C4-2B (cell line): ENCODE results near the gene ARMC9.
"Not testable (repeated sequence)": the region's sequence is repeated elsewhere in the genome, so short reads cannot be mapped to it uniquely, and the experiment has no call there.

ENCODE experiments used
- H3K27ac ChIP-seq: fragments of 450-650 bp; 2 replicates; pipeline ENCODE4 v1.5.1; 2017
- CTCF ChIP-seq: fragments of 450-650 bp; conservative IDR thresholded peaks from 2 replicates; pipeline ENCODE4 v1.5.1; 2017; ENCODE audit warnings: mild to moderate bottlenecking
- ZFX ChIP-seq: fragments of 450-650 bp; IDR thresholded peaks from 2 replicates; pipeline ENCODE4 v1.6.1; 2017

Gene ARMC9

DNA sequence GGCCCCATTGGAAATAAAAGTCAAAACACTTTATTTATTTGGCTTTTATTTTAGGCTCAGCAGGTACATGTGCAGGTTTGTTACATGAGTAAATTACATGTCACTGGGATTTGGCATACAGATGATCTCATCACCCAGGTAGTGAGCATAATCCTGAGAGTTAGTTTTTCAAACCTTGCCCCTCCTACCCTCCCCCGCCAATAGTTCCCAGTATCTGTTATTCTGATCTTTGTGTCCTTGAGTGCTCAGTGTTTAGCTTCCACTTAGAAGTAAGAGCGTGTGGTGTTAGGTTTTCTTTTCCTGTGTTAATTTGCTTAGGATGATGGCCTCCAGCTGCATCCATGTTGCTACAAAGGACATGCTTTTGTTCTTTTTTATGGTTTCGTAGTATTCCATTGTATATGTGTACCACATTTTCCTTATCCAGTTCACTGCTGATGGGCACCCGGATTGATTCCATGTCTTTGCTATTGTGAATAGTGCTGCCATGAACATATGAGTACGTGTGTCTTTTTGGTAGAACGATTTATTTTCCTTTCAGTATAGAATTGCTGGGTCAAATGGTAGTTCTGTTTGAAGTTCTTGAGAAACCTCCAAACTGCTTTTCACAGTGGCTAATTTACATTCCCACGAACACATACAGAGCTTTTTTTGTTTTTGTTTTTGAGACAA is 47.9 kb downstream of the ARMC9 start:
- H3K27ac ChIP-seq = peak overlapping the region; percentile 82
- TF ChIP-seq CTCF (no peak), ZFX (no peak)

- no peak for TF ChIP-seq ZFX
- TF ChIP-seq CTCF = no peak
- H3K27ac ChIP-seq = no peak overlapping the region
Measured at GRCh38 chr2:231250146-231250545, 51.7 kb downstream of the ARMC9 start.

DNA sequence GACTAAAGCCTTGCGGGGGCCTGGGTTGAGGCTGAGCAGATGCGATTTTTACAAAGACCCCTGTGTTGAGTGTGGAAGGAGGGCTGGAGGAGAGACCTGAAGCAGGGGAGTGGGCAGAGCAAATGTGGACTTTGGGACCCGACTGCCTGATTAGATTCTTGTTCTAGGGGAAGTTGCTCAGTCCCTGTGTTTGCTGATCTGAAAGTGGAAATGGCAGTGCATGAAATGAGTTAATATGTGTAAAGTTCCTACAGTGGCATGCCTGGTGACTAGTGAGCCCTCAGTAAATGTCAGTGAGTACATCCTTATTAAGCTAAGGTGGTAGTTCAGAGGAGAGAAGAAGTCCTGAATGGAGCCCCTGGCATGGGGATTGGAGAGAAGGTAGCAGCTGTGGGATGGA is 52.3 kb downstream of the ARMC9 start:
- no peak for TF ChIP-seq CTCF
- no peak for TF ChIP-seq ZFX
- H3K27ac ChIP-seq = no peak overlapping the region

DNA sequence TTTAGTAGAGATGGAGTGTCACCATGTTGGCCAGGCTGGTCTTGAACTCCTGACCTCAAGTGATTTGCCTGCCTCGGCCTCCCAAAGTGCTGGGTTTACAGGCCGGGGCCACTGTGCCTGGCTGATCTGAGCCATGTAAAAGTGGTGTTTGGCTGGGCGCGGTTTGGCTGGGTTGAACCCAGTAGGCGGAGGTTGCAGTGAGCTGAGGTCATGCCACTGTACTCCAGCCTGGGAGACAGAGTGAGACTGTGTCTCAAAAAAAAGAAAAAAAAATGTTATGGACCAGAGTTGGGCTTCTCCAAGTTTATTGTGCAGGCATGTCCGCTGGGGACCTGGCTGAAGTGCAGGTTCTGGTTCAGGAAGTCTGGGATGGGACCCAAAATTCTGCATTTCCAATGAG is 54.9 kb downstream of the ARMC9 start:
- H3K27ac ChIP-seq = not testable (repeated sequence)

DNA sequence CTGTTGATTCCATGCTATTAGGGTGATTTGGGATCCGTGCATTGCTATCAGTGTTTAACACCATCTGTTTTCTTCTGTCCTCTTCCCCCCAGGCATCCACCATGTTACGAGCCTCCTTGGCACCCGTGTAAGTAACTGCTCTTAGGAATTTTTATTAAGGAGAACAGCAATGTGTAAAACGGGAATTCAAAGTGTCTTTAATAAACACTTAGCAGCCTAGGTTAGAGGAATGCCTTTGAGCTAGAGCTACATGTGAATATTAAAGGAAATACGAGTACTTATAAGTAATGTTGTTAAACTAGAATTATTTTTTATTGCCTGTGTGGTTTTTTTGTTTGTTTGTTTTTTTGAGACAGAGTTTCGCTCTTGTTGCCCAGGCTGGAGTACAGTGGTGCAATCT is 58.1 kb downstream of the ARMC9 start:
- no peak for TF ChIP-seq CTCF
- TF ChIP-seq ZFX = no peak

DNA sequence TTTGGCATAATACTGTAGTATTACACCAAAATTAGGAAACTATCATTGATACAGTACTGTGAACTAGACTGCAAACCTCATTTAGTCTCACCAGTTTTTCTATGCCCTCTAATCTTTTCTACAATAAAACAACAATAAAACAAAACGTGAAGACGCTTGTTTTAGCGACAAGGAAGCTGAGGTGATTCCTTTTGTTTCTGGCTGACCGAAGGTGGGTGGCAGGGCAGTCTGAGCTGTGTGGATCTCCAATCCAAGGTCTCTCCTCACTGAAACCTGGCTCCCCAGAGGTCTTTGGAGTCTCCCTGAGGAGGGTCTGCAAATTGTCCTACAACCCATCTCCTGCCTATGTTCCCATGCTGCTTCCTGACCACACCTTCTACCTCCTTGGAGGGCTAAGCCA is 59.3 kb downstream of the ARMC9 start:
- H3K27ac ChIP-seq = no peak overlapping the region

More for the DNA sequence above, 58.1 kb downstream of the ARMC9 start:
- H3K27ac ChIP-seq = no peak overlapping the region

GRCh38 chr2:231258701-231259100 is 60.3 kb downstream of the ARMC9 start:
- TF ChIP-seq ZFX = no peak
- no peak for TF ChIP-seq CTCF
- no peak overlapping the region for H3K27ac ChIP-seq

More for the DNA sequence above, 59.3 kb downstream of the ARMC9 start:
- TF ChIP-seq CTCF (no peak), ZFX (no peak)

GRCh38 chr2:231259104-231259503 is 60.7 kb downstream of the ARMC9 start:
- no peak overlapping the region for H3K27ac ChIP-seq
- TF ChIP-seq CTCF = no peak
- TF ChIP-seq ZFX = no peak
